SU-DHL-6 (cell line): ENCODE results near the gene PIGC.

Source experiments
- H2AFZ ChIP-seq: fragments of 200-600 bp; sonication (generic); 2 replicates; pipeline ENCODE4 v1.6.1; 2014; ENCODE audit warnings: low read depth, mild to moderate bottlenecking, moderate library complexity, mixed read lengths, antibody characterized with exemption, low read length; ENCODE audit not compliant: severe bottlenecking
- H3F3A ChIP-seq: fragments of 200-600 bp; shearing (Covaris generic); 2 replicates; pipeline ENCODE4 v1.6.0; 2016; ENCODE audit warnings: antibody characterized with exemption, mild to moderate bottlenecking; ENCODE audit not compliant: insufficient read depth
- H3K27ac ChIP-seq: fragments of 200-600 bp; sonication (generic); 2 replicates; pipeline ENCODE4 v1.5.1; 2016; ENCODE audit warnings: low read depth, mild to moderate bottlenecking, low read length, moderate library complexity, mixed read lengths
- H3K27me3 ChIP-seq: fragments of 200-600 bp; sonication (generic), shearing (Covaris generic); 2 replicates; pipeline ENCODE4 v1.6.0; 2014; ENCODE audit warnings: mild to moderate bottlenecking, low read length
- H3K36me3 ChIP-seq: fragments of 200-600 bp; sonication (generic); 2 replicates; pipeline ENCODE4 v1.6.1; 2014; ENCODE audit warnings: mild to moderate bottlenecking, low read length, mixed read lengths
- H3K4me2 ChIP-seq: fragments of 300-600, 200-600 bp; shearing (Covaris generic), sonication (generic); 2 replicates; pipeline ENCODE4 v1.6.0; 2014; ENCODE audit warnings: low read length, low read depth, mild to moderate bottlenecking; ENCODE audit not compliant: poor library complexity, severe bottlenecking
- H3K4me3 ChIP-seq: fragments of 200-600 bp; sonication (generic); 2 replicates; pipeline ENCODE4 v1.5.1; 2014; ENCODE audit warnings: antibody characterized with exemption, low read length, mild to moderate bottlenecking, mixed read lengths; ENCODE audit not compliant: insufficient read depth, poor library complexity, severe bottlenecking
- H3K79me2 ChIP-seq: fragments of 200-600 bp; sonication (generic); 2 replicates; pipeline ENCODE4 v1.6.1; 2014; ENCODE audit warnings: mild to moderate bottlenecking, low read length, moderate library complexity; ENCODE audit not compliant: insufficient read depth
- H3K9ac ChIP-seq: fragments of 200-600 bp; sonication (generic); 2 replicates; pipeline ENCODE4 v1.7.0; 2014; ENCODE audit warnings: mild to moderate bottlenecking, low read length
- H3K9me2 ChIP-seq: fragments of 200-600 bp; sonication (generic); replicated peaks from 2 replicates; pipeline ENCODE4 v1.6.1; 2014; ENCODE audit warnings: low read length; ENCODE audit not compliant: insufficient read depth
- H3K9me3 ChIP-seq: fragments of 200-600 bp; sonication (generic); 2 replicates; pipeline ENCODE4 v1.6.1; 2014; ENCODE audit warnings: low read length, mixed read lengths; ENCODE audit not compliant: insufficient read depth
- H4K20me1 ChIP-seq: fragments of 200-600 bp; sonication (generic); 2 replicates; pipeline ENCODE4 v1.6.1; 2014; ENCODE audit warnings: low read depth, mild to moderate bottlenecking, antibody characterized with exemption, low read length, moderate library complexity, mixed read lengths
- EZH2phosphoT487 ChIP-seq: fragments of 200-600 bp; sonication (generic), shearing (Covaris generic); conservative IDR thresholded peaks from 2 replicates; pipeline ENCODE4 v1.6.1; 2018; ENCODE audit warnings: mild to moderate bottlenecking, antibody characterized with exemption, low read length, moderate library complexity, mixed read lengths
- TF ChIP-seq, protein P1 (sequence below): fragments of 200-600 bp; sonication (generic); IDR thresholded peaks from one replicate; pipeline ENCODE4 v1.5.1; 2017; ENCODE audit warnings: antibody characterized with exemption, mild to moderate bottlenecking, low read length, moderate library complexity; ENCODE audit not compliant: insufficient read depth, poor library complexity, severe bottlenecking

Gene PIGC

DNA sequence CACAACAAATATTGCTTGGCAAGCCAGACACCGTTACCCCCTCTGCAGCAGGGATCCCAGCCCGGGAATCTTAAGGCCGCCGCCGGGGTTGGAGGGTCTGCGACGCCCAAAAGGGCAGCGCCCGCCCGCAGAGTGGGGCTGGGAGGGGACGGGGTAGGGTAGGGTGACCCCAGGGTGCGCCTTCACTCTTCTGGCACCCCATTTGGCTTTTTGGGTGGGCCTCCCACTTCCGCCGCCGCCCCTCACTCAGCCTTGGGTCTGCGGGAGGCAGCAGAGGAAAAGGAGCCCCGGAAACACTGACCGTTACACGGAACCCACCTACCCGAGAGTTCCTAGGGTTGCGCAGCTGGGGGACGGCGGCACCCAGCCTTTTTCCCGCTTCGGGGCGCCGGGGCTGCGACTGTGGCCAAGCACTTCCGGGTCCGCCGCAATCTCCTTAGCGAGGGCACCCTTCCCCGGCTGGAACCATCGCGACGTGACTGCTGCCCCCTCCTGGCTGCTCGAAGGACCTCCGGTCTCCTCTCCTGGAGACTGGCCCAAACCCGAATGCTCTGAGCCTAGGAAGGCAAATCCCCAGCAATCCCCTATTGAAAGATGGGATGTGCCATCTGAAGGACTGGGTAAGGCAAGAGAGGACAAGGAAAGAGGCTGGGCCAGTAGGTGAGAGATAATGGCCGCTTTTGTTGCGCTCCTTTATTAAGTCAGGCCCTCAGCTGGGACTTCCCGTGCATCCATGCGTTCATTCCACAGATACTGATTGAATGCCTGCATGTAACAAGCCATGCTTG, at the start of gene PIGC:
Gene PIGC, minus strand, starts transcription at position 404 of the 788 bp plus-strand sequence. CDS start 1,447 bp downstream, outside the sequence.
- Histone ChIP-seq H4K20me1 (no peaks in the 10 kb centered on the region), H3F3A (no peaks in the 10 kb centered on the region), H3K9me2 (no peaks in the 10 kb centered on the region), H3K4me3 (peak within 1 kb of the TSS; percentile 95), H2AFZ (peak within 1 kb of the TSS; percentile 95), H3K9ac (peak within 1 kb of the TSS; percentile 97), H3K79me2 (peaks cover 16% of the 10 kb centered on the region), H3K36me3 (no peaks in the 10 kb centered on the region), H3K27me3 (no peaks in the 10 kb centered on the region), H3K27ac (peak within 1 kb of the TSS; percentile 48), H3K9me3 (no peaks in the 10 kb centered on the region), H3K4me2 (peak within 1 kb of the TSS; percentile 88)
- TF ChIP-seq EZH2phosphoT487: no peak
- TF ChIP-seq, protein P1, sequence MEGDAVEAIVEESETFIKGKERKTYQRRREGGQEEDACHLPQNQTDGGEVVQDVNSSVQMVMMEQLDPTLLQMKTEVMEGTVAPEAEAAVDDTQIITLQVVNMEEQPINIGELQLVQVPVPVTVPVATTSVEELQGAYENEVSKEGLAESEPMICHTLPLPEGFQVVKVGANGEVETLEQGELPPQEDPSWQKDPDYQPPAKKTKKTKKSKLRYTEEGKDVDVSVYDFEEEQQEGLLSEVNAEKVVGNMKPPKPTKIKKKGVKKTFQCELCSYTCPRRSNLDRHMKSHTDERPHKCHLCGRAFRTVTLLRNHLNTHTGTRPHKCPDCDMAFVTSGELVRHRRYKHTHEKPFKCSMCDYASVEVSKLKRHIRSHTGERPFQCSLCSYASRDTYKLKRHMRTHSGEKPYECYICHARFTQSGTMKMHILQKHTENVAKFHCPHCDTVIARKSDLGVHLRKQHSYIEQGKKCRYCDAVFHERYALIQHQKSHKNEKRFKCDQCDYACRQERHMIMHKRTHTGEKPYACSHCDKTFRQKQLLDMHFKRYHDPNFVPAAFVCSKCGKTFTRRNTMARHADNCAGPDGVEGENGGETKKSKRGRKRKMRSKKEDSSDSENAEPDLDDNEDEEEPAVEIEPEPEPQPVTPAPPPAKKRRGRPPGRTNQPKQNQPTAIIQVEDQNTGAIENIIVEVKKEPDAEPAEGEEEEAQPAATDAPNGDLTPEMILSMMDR: peak; percentile 75

DNA sequence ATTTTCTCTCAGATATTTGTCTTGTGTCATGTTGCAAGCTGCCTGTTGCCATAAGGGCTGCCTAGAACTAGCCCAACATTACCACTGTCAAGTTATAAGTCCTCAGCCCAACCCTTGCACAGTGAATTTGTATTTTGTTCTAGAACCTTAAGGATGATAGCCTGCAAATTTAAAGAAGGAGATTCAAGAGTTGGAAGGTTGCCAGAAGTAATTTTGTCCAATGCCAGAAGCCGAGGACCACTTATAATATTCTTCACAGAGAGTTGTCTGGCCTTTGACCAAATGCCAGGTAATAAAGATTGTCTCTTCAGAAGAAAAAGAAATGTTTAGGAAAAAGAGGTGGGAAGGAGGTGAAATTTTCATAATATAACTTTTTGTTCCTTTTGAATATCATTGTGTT, 48.6 kb upstream of the PIGC start:
- no peak overlapping the region for H3K4me2 ChIP-seq
- H3K27me3 ChIP-seq: no peaks in the 10 kb centered on the region
- H3K9ac ChIP-seq: no peak overlapping the region
- no peaks in the 10 kb centered on the region for H3F3A ChIP-seq
- H3K36me3 ChIP-seq: no peaks in the 10 kb centered on the region
- no peaks in the 10 kb centered on the region for H3K79me2 ChIP-seq
- H4K20me1 ChIP-seq: no peaks in the 10 kb centered on the region
- no peak overlapping the region for H3K4me3 ChIP-seq
- H3K27ac ChIP-seq: no peak overlapping the region
- no peaks in the 10 kb centered on the region for H3K9me2 ChIP-seq
- H2AFZ ChIP-seq: no peak overlapping the region
- no peaks in the 10 kb centered on the region for H3K9me3 ChIP-seq
- no peak for TF ChIP-seq EZH2phosphoT487
- TF ChIP-seq, protein P1: no peak

DNA sequence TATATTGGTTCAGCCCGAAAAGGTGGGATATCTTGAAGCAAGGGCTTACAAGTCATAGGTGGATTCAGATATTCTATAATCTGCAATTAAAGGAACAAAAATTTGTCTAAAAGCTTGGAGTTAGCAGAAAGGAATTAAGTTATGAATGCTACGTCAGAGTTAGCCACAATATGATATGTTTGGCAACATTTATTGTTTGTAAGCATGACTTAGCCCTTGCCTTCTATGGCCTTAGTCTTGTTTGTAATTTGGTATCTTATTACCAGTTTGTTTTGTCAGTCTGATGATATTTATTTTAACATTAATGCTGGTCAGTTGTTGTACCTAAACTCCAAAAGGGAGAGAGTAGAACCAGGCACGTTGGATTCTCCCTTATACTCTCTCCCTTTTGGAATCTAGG, 46.0 kb upstream of the PIGC start:
- no peak overlapping the region for H3K4me2 ChIP-seq
- no peak overlapping the region for H2AFZ ChIP-seq
- no peaks in the 10 kb centered on the region for H3K9me3 ChIP-seq
- no peaks in the 10 kb centered on the region for H3K79me2 ChIP-seq
- no peaks in the 10 kb centered on the region for H3F3A ChIP-seq
- no peak overlapping the region for H3K9ac ChIP-seq
- H3K27ac ChIP-seq: no peak overlapping the region
- H4K20me1 ChIP-seq: no peaks in the 10 kb centered on the region
- H3K27me3 ChIP-seq: no peaks in the 10 kb centered on the region
- TF ChIP-seq EZH2phosphoT487: no peak
- TF ChIP-seq, protein P1: no peak
- H3K36me3 ChIP-seq: no peaks in the 10 kb centered on the region
- no peak overlapping the region for H3K4me3 ChIP-seq
- no peaks in the 10 kb centered on the region for H3K9me2 ChIP-seq
